Activated CD8-positive, alpha-beta memory T cell treated with anti-CD3 and anti-CD28 coated beads for 24 hours (primary cell): Measurements from ENCODE around the gene SLC25A39.
A peak's percentile ranks its signal among the peaks of the same experiment; 100 is the strongest.

Experiments used
- DNase-seq: peaks from one replicate; pipeline ENCODE4 v3.0.0-alpha.2; 2020

The SLC25A39 gene

GRCh38 chr17:44311562-44312181, 13.0 kb downstream of the SLC25A39 start:
- DNase-seq, result no peak

- no peak for DNase-seq
These were observed 13.8 kb downstream of the SLC25A39 start for GRCh38 chr17:44310609-44311376.

- no peak for DNase-seq
These were observed 14.4 kb downstream of the SLC25A39 start for GRCh38 chr17:44310188-44310587.

DNA sequence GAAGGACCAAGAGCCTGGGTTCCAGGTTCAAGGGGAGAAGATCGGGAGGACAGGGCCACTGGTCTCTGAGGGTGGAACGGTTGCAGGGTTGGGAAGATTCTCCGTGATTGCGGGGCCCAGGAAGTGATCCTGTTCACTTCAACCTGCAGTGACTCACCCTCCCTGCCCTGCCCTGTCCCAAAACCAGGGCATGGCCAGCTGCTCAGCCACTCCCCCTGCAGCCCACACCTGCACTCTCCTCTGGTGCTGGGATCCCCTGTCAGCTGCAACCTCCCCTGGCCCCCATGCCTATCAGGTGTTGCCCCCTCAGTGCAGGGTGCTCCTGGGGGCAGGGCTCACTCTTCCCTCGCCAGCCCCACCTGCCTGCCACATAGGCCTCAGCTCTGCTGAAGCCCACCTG, 15.2 kb downstream of the SLC25A39 start:
- DNase-seq, result no peak

GRCh38 chr17:44308865-44309264, 15.8 kb downstream of the SLC25A39 start:
- DNase-seq, result no peak

- DNase-seq, result peak; percentile 92
These were observed 16.3 kb downstream of the SLC25A39 start, which contains the start of gene RUNDC3A for GRCh38 chr17:44308320-44308818. RUNDC3A (plus strand) TSS chr17:44308601; CDS start chr17:44308833, 232 bp downstream.

- DNase-seq, result no peak
These were observed 17.0 kb downstream of the SLC25A39 start for GRCh38 chr17:44307387-44308186.

- DNase-seq, result no peak
These were observed 20.0 kb downstream of the SLC25A39 start for GRCh38 chr17:44304651-44305050.

DNA sequence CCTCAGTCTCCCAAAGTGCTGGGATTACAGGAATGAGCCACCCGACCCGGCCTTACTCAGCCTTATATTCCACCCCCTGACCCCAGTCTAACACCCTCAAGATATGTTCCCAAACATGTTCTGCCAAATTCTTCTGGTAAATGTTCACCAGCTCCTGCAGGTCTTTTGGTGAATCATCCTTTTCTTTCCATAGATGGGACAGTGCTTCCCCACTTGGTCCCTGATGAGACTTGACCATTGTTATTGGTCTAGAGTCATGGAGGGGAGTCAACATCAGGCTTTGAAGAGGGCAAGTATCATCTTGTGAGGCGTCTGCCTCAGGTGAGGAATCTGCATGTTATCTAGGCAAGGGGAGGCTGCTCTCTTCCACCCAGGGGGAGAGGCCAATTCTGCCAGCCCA, 26.6 kb downstream of the SLC25A39 start:
- no peak for DNase-seq

GRCh38 chr17:44293509-44294226, 31.0 kb downstream of the SLC25A39 start:
- DNase-seq, result no peak

GRCh38 chr17:44287651-44288050, 37.0 kb downstream of the SLC25A39 start:
- no peak for DNase-seq

GRCh38 chr17:44284024-44284400, 40.6 kb downstream of the SLC25A39 start:
- DNase-seq, result no peak

DNA sequence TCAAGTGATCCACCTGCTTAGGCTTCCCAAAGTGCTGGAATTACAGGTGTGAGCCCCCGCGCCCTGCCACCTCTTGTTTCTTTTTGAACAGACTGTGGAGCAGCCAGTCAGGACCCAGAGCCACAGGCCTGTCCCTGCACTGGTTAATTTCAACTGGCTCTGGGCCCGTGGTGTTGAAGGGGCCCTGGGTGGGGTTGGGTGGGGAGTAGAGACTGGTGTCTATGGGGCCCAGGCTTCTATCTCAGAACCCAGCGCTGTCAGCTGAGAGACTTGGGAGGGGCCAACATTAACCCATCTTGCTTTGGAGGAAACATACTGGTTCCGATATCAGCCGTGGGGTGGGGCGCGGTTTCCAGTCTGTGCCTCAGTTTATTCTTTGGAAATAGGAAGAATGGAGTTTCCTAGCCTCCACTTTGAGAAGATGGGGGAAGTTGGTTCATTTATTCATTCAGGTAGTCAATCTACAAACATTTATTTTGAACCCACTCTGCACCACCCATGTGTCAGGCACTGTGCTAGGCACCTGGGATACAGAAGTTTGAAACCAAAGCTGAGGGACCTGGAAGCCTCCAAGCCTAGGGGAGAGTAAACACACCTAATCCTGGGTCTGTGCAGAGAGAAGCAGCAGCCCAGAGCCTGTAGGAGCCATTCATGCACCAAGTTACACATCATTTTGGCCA, 41.1 kb downstream of the SLC25A39 start:
- DNase-seq, result no peak

DNA sequence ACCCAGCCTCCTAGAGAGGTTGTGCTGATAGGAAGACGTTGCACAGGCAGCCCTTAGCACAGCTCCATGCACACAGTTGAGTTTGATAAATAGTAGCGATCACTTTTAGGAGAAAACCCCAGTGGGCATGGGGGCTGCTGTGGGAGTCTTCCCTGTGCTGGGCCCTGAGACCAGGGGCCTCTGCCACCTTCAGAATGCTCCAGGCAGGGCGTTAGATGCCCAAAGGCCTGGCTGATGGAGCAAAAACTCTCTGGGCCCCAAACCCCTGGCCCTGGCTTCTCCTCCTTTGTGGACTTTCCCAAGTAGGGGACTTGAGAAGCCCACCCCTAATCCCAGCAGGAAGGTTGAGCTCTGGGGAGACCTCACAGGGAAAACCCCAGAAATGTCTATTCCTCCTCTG, 42.4 kb downstream of the SLC25A39 start:
- DNase-seq, result no peak

- no peak for DNase-seq
These were observed 43.1 kb downstream of the SLC25A39 start for GRCh38 chr17:44281570-44281969.

GRCh38 chr17:44280392-44280937, 44.2 kb downstream of the SLC25A39 start:
- DNase-seq, result no peak

- no peak for DNase-seq
These were observed 44.8 kb downstream of the SLC25A39 start for GRCh38 chr17:44279666-44280391.

DNA sequence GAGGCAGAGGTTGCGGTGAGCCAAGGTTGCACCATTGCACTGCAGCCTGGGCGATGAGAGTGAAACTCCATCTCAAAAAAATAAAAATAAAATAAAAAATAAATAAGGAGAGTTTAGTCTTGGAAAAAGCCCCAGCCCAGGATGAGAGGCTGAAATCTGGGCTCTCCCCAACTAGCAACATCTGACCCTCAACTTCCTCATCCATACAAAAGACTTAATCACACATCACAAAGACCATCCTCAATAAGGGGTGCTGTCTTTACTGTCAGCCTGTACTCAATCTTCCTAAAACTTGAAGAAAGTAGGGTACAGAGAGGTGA, 45.3 kb downstream of the SLC25A39 start:
- DNase-seq, result no peak

DNA sequence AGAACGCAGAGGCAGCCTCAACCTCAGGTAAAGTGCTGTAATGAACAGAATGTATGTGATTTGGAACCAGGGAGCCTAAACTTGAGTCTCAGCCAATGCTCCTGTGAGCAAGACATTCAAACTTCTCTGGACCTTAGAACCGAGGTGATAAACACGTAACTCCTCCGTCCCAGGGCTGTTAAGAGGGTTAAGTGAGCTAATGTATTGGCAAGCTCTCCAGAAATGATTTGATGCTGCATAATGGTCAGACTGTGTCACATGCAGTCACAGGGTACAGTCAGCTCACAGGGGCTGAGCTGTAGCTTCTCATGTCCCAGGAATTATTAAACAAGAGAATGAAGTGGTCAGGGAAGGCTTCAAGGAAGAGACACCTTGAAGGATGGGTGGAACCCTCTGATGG, 46.6 kb downstream of the SLC25A39 start:
- no peak for DNase-seq

DNA sequence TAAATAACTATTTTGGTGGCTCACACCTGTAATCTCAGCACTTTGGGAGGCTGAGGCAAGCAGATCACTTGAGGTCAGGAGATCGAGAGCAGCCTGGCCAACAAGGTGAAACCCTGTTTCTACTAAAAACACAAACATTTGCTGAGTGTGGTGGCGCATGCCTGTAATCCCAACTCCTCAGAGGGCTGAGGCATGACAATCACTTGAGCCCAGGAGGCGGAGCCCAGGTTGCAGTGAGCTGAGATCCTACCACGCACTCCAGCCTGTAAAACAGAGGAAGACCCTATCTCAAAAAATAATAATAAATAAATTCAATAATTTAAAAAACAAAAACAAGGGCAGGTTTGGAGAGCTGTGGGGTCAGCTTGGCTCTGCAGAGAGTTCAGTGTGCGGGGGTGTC, 51.0 kb downstream of the SLC25A39 start:
- DNase-seq, result no peak

- DNase-seq, result no peak
These were observed 51.7 kb downstream of the SLC25A39 start for GRCh38 chr17:44272954-44273353.
